Measurements from ENCODE around the gene LYST. TPM values are rescaled to one million over a fixed set of nuclear protein-coding genes. Genes with fewer than 3 reads are reported as not detected.
"Not testable (repeated sequence)": the region's sequence is repeated elsewhere in the genome, so short reads cannot be mapped to it uniquely, and the experiment has no call there.

Gene LYST
- total and polyA plus RNA-seq, 10 donors, result 9.0 to 169 (median 98.1) TPM

DNA sequence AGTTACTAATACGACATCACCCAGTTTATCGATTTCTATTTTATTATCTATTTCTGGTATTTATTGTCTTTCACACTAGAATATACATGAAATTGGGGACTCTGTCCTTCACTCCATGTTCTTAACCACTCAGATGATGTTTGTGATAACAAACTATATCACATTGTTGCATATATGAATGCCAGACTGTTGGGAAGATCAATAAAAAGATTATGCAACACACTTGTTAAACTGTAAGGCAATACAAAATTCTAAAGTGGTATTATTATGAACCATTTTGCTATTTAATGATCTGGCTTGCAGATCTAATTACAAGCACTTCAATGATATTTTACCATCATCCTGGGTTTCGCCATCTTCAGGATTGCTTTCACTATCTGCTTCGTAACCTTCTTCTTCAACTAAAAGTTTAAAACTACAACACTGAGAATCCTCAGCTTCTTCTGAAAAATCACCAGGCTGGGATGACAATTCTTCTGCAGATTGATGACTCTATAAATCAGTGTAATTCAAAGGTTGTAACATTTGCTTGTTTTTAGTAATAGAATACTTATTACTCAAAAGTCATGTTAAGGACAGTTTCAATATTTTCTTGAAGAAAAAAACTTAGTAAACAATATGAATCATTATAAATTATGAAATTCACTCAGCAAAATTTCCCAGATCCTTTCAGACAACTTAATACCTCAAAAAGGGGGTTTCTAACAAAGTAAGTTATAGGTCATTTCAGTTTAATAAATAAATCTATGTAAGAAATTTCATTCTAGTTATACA, 63.9 kb downstream of the LYST start:
- peaks cover 0 to 78% (median 31%) of the 10 kb centered on the region in 6 donors for H3K36me3 ChIP-seq

DNA sequence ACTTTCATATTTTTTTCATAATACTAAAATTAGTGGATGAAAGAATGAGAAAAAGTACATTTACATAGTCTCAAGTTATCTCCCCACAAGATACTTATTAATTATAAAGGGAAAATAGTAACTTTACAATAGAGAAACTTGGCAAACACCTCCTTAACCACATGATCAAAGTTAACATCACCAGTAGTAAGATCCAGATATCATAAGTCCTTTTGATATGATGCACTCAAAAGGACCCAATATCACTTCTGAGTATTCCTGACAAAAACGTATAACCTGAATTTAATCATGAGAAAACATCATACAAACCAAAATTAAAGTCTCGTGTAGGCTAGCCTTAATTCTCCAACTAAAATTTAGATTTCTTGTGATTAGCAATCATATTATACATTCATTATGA, 67.4 kb downstream of the LYST start:
- no peak for DNase-seq
- H3K36me3 ChIP-seq, result peaks cover 0 to 84% (median 23%) of the 10 kb centered on the region in 6 donors
- H3K4me1 ChIP-seq, result peaks cover 0 to 4% (median 0%) of the 10 kb centered on the region in 6 donors
- H3K27me3 ChIP-seq (replicated peaks in 1 of 7), result no peaks in the 10 kb centered on the region
- no peak overlapping the region for H3K27ac ChIP-seq
- 86 to 89% (median 88%) methylated on average over 2 of the region's 2 CpGs for WGBS, 5 donors
- no peak for TF ChIP-seq POLR2AphosphoS5 (IDR thresholded peaks at IDR 0.05)
- TF ChIP-seq, protein P1, sequence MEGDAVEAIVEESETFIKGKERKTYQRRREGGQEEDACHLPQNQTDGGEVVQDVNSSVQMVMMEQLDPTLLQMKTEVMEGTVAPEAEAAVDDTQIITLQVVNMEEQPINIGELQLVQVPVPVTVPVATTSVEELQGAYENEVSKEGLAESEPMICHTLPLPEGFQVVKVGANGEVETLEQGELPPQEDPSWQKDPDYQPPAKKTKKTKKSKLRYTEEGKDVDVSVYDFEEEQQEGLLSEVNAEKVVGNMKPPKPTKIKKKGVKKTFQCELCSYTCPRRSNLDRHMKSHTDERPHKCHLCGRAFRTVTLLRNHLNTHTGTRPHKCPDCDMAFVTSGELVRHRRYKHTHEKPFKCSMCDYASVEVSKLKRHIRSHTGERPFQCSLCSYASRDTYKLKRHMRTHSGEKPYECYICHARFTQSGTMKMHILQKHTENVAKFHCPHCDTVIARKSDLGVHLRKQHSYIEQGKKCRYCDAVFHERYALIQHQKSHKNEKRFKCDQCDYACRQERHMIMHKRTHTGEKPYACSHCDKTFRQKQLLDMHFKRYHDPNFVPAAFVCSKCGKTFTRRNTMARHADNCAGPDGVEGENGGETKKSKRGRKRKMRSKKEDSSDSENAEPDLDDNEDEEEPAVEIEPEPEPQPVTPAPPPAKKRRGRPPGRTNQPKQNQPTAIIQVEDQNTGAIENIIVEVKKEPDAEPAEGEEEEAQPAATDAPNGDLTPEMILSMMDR (IDR thresholded peaks at IDR 0.05 in 8 of 11, conservative IDR thresholded peaks at IDR 0.05 in 3 of 11), result no peak
- no peak for TF ChIP-seq POLR2A (IDR thresholded peaks at IDR 0.05)
- no peak overlapping the region for H3K4me3 ChIP-seq
- intact Hi-C loops (cut with DNase I; ENCODE audit: low total_unique reads), result no loop called here
- H3K9me3 ChIP-seq, result peaks cover 0 to 12% (median 5%) of the 10 kb centered on the region in 8 donors

More for the DNA sequence above, 63.9 kb downstream of the LYST start:
- Histone ChIP-seq H3K27me3 (replicated peaks in 1 of 7) (no peaks in the 10 kb centered on the region), H3K4me3 (no peak overlapping the region), H3K9me3 (no peaks in the 10 kb centered on the region), H3K27ac (no peak overlapping the region), H3K4me1 (peaks cover 0 to 4% (median 0%) of the 10 kb centered on the region in 6 donors)
- intact Hi-C loops (cut with DNase I; ENCODE audit: low total_unique reads), result no loop called here
- no peak for TF ChIP-seq POLR2A (IDR thresholded peaks at IDR 0.05)
- TF ChIP-seq, protein P1 (IDR thresholded peaks at IDR 0.05 in 8 of 11, conservative IDR thresholded peaks at IDR 0.05 in 3 of 11), result no peak
- no peak for TF ChIP-seq POLR2AphosphoS5 (IDR thresholded peaks at IDR 0.05)
- no peak for DNase-seq
- WGBS, 5 donors, result 88 to 94% (median 90%) methylated on average over 4 of the region's 4 CpGs

DNA sequence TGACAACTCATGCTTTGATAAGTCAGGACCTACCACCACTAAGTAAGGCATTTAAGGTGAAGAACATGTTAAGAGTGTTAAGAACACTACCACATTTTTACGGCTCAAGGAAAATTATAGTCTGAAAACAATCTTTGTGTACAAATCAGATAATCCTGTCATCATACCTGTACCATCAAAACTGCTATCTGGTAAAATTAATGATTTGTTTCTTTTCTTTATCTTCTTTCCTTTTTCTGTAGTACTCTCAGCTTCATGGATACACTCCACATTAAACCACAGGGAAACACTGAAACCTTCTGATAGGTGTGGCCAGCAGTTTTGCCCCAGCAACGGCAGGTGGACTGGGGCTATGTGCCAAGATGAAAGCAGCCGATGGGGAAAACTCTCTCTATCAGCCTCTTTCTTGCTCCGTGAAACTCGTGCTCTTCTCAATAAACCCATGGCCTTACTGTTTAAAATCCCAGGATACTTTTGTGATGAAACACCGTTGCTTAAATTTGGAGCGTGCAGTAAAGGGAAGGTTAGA, 75.1 kb downstream of the LYST start:
- no peaks in the 10 kb centered on the region for H3K27me3 ChIP-seq (replicated peaks in 1 of 7)
- intact Hi-C loops (cut with DNase I; ENCODE audit: low total_unique reads), result no loop called here
- DNase-seq, result no peak
- H3K9me3 ChIP-seq, result peaks cover 0 to 12% (median 5%) of the 10 kb centered on the region in 8 donors
- WGBS, 5 donors, result 91 to 95% (median 94%) methylated on average over 7 of the region's 7 CpGs
- H3K27ac ChIP-seq, result no peak overlapping the region
- peaks cover 0 to 12% (median 0%) of the 10 kb centered on the region in 6 donors for H3K4me1 ChIP-seq
- H3K36me3 ChIP-seq, result peaks cover 0 to 97% (median 52%) of the 10 kb centered on the region in 6 donors
- H3K4me3 ChIP-seq, result no peak overlapping the region
- no peak for TF ChIP-seq POLR2A (IDR thresholded peaks at IDR 0.05)
- TF ChIP-seq, protein P1 (IDR thresholded peaks at IDR 0.05 in 8 of 11, conservative IDR thresholded peaks at IDR 0.05 in 3 of 11), result no peak
- no peak for TF ChIP-seq POLR2AphosphoS5 (IDR thresholded peaks at IDR 0.05)

DNA sequence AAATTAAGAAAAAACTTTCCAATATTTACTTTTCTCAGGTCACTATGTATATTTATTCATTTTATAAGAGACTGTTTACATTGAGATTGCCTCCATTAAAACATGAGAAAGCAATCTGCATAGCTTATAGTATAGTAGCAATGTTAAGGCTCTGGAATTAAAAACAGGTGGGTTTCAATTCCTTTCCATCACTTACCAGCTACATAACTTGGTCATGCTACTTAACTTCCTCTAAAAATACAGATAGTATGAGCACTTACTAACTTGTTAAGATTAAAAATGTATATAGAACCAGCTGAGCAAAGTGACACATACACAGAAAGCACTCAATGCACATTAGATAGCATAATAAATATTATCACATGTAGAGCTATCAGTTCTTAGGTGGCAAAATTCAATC, 76.6 kb downstream of the LYST start:
- TF ChIP-seq, protein P1 (IDR thresholded peaks at IDR 0.05 in 8 of 11, conservative IDR thresholded peaks at IDR 0.05 in 3 of 11), result no peak
- TF ChIP-seq POLR2AphosphoS5 (IDR thresholded peaks at IDR 0.05) (no peak), POLR2A (IDR thresholded peaks at IDR 0.05) (no peak)
- intact Hi-C loops (cut with DNase I; ENCODE audit: low total_unique reads), result no loop called here
- Histone ChIP-seq H3K27me3 (replicated peaks in 1 of 7) (no peaks in the 10 kb centered on the region), H3K4me1 (peaks cover 0 to 12% (median 0%) of the 10 kb centered on the region in 6 donors), H3K36me3 (peaks cover 0 to 100% (median 53%) of the 10 kb centered on the region in 6 donors), H3K27ac (no peak overlapping the region), H3K9me3 (peaks cover 0 to 2% (median 0%) of the 10 kb centered on the region in 8 donors), H3K4me3 (no peak overlapping the region)
- DNase-seq, result no peak

DNA sequence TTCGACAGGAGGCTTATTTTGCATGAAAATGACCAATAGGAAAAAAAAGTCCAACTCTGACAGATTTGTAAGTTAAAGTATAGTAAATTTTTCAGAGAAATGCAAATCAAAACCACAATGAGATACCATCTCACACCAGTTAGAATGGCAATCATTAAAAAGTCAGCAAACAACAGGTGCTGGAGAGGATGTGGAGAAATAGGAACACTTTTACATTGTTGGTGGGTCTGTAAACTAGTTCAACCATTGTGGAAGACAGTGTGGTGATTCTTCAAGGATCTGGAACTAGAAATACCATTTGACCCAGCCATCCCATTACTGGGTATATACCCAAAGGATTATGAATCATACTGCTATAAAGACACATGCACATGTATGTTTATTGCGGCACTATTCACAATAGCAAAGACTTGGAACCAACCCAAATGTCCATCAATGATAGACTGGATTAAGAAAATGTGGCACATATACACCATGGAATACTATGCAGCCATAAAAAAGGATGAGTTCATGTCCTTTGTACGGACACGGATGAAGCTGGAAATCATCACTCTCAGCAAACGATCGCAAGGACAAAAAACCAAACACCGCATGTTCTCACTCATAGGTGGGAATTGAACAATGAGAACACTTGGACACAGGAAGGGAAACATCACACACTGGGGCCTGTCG, 80.3 kb downstream of the LYST start:
- H3K27me3 ChIP-seq (replicated peaks in 1 of 7); intact Hi-C loops (cut with DNase I; ENCODE audit: low total_unique reads); H3K4me3 ChIP-seq; DNase-seq; H3K9me3 ChIP-seq; H3K27ac ChIP-seq: not testable (repeated sequence)
- peaks cover 0 to 24% (median 0%) of the 10 kb centered on the region in 6 donors for H3K4me1 ChIP-seq
- 91 to 98% (median 96%) methylated on average over 8 of the region's 8 CpGs for WGBS, 5 donors
- peaks cover 0 to 100% (median 45%) of the 10 kb centered on the region in 6 donors for H3K36me3 ChIP-seq

Measured in spleen (tissue), 11 donors.